HG03469 (cell line): ENCODE results near the gene SPIRE2.

Experiments
- ATAC-seq: cut with Tn5 transposase; IDR thresholded peaks from one replicate; pipeline ENCODE4 v1.9.1; 2021; ENCODE audit warnings: mild to moderate bottlenecking, moderate library complexity, moderate number of reproducible peaks; ENCODE audit not compliant: unreplicated experiment

Gene SPIRE2

DNA sequence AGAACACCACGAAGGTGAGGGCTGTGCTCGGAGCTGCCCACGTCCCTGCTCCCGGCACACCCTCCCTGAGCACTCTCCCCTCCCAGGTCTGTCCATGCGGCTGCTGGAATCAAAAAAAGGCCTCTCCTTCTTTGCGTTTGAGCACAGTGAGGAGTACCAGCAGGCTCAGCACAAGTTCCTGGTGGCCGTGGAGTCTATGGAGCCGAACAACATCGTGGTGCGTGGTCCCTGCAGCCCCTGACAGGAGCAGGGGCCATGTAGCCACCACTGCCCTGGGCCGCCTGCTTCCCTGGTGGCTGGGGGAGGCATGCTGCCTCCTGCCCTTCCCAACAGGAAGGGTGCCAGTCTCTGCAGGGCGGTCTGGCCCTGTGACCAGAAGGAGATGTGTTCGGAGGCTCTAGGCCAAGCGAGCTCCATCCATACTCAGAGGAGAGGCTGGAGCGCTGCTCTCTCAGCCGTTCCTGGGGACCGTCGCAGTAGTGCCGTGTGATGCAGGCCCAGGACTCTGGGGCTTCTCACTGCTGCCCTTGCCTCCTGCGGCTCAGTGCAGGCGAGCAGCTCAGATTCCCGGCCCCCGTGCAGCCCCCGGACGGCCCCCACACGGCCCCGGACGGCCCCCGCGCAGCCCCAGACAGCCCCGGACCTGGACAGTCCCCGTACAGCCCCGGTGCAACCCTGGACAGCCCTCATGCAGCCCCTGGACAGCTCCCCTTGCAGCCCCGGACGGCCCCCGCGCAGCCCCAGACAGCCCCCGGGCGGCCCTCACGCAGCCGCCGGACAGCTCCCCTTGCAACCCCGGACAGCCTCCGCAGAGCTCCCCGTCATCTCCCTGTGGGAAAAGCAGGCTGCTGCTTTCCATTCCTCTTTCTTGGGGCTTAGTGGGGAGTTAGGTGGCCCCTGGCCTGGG is 65.6 kb downstream of the SPIRE2 start:
- ATAC-seq: no peak

DNA sequence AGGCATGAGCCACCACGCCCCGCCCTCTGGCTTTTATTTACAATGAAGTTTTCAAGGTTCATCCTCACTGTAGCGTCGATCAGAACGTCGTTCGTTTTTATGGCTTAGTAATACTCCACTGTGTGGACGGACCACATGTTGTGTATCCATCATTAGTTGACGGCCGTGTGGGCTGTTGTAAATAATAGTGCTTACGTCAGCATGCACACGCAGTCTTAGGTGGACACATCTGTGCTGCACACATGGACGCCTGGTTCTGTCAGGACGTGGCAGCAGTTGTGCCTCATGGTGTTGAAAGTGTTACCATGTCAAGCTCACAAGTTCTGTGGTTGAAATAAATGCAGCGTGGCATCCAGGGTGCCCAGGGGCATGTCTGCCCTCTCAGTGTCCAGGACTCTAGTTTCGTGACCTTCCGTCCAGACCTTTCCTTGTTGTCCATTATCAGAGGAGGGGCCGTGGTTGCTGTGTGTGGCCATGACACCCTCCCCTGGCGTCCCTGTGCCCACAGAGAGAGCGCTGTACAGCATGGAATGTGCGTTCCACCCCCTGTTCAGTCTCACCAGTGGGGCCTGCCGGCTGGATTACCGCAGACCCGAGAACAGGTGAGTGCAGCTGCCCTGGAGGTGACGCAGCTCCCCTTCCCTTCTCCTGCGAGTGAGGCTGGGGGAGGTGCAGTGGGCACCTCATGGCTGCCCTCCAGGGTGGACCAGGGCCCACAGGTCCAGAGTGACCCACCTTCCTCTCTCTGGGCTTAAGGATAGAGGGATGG is 67.4 kb downstream of the SPIRE2 start:
- ATAC-seq: no peak

GRCh38 chr16:89897204-89897603 is 68.9 kb downstream of the SPIRE2 start:
- no peak for ATAC-seq

- no peak for ATAC-seq
These were observed 70.1 kb downstream of the SPIRE2 start for GRCh38 chr16:89898201-89898967.

- ATAC-seq: no peak
These were observed 71.7 kb downstream of the SPIRE2 start for GRCh38 chr16:89899879-89900481.

- ATAC-seq: no peak
These were observed 72.6 kb downstream of the SPIRE2 start for GRCh38 chr16:89900885-89901284.

GRCh38 chr16:89902980-89903379 is 74.7 kb downstream of the SPIRE2 start:
- ATAC-seq: no peak

DNA sequence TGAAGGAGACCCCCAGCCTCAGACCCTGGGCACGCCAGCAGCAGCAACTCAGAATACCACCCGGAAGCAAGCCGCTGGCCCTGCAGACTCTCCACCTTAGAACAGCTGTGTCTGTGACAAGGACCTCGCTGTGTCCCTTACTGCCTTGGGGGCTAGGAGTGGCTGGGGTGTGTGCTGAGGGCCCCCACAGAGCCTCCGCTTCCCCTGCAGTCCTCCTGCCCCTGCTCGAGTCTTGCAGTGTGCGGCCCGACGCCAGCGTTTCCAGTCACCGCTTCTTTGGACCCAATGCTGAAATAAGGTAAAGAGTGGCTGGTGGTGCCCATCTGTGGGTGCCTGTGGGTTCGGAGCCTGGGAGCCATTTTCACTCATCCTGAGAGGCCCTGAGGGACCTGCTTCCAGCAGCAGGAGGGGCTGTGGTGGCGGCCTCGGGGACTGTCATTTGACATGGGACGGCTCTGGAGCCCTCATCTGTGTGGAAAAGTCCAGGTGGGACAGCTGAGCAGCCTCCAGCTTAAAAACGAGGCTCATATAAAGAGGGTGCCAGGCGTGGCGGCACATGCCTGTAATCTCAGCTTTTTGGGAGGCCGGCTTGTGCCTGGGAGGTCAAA is 75.7 kb downstream of the SPIRE2 start:
- ATAC-seq: no peak

DNA sequence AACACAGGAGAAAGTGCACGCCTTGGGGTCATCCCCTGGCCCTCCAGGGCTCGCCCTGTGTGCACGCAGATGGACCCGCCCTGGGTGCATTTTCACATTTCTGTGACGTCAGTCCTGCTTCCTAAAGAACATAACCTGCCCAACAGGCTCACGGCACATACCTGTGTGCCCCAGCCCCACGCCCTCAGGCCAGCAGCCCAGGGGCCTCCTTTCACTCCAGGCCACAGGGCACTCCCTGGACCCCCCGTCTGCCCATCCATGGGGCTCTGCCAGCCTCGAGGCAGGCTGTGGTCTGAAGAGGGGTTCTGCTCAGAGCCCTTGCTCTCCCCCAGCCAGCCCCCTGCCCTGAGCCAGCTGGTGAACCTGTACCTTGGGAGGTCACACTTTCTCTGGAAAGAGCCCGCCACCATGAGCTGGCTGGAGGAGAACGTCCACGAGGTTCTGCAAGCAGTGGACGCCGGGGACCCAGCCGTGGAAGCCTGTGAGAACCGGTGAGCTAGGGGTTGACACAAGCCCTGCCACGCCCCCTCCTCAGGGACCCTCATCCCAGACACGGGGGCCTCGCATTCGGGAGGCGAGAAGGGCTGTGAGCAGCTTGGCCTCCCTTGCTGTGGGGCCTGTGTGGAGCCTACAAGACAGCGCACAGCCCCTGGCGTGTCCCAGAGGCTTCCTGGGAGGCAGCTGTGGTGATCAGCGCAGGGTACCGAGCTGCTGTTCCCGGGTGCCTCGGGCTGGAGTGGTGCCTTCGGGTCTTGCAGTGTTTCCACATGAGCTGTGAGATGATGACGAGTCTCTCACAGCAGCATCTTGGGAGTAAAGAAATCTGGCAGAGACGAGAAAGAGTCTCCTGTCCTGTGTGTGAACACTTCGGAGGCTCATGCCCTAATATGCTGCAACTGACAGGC is 76.6 kb downstream of the SPIRE2 start:
- no peak for ATAC-seq

- ATAC-seq: no peak
These were observed 77.3 kb downstream of the SPIRE2 start for GRCh38 chr16:89905511-89906139.

DNA sequence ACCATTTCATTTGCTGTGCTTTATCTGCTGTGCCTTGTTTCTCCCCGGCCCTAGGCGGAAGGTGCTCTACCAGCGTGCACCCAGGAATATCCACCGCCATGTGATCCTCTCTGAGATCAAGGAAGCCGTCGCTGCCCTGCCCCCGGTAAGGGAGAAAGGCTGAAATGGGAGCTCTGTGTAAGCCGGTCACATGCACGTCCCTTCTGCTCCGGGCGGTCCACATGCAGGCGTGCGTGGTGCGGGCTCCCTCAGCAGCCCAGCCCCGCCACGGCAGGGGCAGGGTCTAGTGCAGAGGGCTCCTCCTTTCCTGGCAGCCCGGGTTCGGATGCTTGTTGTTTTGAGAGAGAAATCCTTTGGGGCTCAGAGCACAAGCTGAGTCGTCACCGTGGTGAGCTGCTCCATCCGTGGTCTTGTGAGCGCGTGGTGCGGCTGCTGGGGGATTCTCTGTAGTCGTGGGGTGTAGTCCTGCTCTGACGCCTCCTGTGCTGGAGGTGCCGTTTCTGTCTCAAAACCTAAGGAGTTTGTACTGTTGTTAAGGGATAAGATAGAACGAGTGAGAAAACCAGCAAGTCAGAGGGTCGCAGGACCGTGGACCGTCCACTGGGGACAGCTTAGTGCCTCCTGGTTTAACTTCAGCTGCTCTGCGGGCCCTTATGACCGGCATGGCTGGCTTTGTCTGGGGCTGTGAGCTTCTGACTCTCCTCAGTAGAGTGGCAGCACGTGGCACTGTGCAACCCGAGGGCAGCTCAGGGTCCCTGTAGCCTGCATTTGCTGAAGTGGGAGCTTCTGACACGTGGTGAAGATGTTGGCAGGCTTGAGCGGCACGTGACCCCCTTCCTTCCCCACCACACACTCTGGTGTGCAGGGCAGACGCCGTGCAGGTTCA is 78.1 kb downstream of the SPIRE2 start:
- ATAC-seq: no peak

DNA sequence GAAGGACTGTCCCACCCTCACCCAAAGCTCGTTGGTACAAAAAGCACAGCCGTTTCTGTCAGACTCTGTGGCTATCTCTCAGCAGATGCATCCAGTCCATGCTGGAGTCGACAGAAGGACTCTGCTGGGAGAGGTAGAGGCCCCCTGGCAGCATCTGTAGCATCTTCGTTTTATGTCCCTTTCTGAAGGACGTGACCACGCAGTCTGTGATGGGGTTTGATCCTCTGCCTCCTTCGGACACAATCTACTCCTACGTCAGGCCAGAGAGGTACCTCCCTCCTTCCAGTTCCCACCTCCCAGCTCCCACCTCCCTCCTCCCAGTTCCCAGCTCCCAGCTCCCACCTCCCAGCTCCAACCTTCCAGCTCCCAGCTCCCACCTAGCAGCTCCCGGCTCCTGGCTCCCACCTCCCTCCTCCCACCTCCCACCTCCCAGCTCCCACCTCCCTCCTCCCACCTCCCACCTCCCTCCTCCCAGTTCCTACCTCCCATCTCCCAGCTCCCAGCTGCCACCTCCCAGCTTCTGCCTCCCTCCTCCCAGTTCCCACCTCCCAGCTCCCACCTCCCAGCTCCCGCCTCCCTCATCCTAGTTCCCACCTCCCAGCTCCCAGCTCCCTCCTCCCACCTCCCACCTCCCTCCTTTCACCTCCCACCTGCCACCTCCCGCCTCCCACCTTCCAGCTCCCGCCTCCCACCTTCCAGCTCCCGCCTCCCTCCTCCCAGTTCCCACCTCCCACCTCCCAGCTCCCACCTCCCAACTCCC is 79.0 kb downstream of the SPIRE2 start:
- no peak for ATAC-seq

DNA sequence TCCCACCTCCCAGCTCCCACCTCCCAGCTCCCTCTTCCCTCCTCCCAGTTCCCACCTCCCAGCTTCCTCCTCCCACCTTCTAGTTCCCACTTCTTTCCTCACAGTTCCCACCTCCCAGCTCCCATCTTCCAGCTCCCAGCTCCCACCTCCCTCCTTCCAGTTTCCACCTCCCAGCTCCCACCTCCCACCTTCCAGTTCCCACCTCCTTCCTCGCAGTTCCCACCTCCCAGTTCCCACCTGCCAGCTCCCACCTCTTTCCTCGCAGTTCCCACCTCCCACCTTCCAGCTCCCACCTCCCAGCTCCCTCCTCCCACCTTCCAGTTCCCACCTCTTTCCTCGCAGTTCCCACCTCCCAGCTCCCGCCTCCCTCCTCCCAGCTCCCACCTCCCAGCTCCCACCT is 80.0 kb downstream of the SPIRE2 start:
- no peak for ATAC-seq

GRCh38 chr16:89909777-89910716 is 81.8 kb downstream of the SPIRE2 start:
- no peak for ATAC-seq

GRCh38 chr16:89910717-89911354 is 82.6 kb downstream of the SPIRE2 start:
- no peak for ATAC-seq

DNA sequence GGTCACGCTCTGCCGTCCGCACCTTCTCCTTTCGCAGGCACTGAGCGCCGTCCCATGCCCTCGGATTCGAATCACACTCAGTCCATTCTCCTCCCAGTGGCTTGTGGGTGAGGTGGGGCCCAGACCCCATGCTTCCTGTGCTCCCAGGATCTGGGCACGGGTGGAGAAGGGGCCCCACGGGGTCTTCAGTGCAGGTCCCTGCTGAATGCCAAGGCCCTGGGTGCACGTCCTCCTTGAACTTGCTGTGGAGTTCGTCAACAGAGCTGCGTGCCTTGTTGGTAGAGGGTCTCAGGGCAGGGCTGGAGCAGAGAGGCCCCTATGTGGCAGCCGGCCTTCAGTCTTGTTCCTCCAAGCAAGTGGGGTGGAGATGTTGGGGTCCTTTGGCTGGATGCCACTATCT is 83.1 kb downstream of the SPIRE2 start:
- ATAC-seq: no peak
